AG09309 (cell line): ENCODE data around the gene GCAT.

Experiments used
- DNase-seq: peaks from one replicate; pipeline ENCODE4 v3.0.0-alpha.2; 2010; ENCODE audit warnings: low read depth
- H3K4me3 ChIP-seq: 2 replicates; pipeline ENCODE4 v1.5.1; 2011; ENCODE audit warnings: mild to moderate bottlenecking, low read depth, low read length, moderate library complexity; ENCODE audit not compliant: control insufficient read depth
- TF ChIP-seq, protein P1 (sequence below): IDR thresholded peaks from 2 replicates; pipeline ENCODE4 v1.5.1; 2011; ENCODE audit warnings: mild to moderate bottlenecking, low read depth, low read length, inconsistent platforms; ENCODE audit not compliant: insufficient read depth, control insufficient read depth; ENCODE audit errors: missing control alignments

The GCAT gene

GRCh38 chr22:37781434-37782059 lies 26.2 kb upstream of the GCAT start:
- DNase-seq = no peak
- no peak overlapping the region for H3K4me3 ChIP-seq

DNA sequence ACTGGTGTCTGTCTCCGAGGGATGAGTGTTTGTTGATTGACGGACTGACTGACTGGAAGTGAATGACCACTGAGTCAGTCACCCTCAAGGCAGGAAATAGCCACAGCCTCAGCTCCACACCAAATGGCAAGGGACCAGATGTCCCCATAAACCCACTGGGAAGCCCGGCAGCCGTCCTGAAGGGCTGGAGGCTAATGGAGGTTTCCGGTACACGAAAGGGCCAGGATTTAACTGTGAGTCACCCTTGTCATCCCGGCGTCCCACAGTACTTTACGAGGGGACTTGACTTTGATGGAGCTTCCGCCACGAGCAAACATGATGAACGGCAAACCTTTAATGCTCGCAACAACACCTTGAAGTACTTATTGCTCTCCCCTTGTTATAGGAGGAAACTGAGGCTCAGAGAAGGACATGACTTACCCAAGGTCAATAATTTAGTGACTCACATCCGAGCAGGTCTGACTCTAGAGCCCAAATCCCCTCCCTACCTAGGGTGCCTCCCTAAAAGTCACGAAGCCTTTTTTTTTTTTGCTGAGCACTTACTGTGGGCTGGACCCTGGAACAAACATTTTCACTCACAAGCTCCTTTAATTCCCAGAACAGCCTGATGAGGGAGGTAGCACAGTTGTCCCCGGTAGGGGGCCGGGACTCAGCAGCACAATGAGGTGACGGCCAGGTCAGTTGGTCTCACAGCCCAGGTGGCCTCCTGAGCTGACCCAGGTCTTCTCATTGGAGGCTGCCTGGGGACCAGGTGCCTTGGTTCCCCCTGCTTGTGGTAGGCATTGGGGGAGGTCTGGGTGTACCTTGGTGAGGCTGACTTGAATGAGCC lies 25.2 kb upstream of the GCAT start:
- no peak for DNase-seq
- TF ChIP-seq, protein P1, sequence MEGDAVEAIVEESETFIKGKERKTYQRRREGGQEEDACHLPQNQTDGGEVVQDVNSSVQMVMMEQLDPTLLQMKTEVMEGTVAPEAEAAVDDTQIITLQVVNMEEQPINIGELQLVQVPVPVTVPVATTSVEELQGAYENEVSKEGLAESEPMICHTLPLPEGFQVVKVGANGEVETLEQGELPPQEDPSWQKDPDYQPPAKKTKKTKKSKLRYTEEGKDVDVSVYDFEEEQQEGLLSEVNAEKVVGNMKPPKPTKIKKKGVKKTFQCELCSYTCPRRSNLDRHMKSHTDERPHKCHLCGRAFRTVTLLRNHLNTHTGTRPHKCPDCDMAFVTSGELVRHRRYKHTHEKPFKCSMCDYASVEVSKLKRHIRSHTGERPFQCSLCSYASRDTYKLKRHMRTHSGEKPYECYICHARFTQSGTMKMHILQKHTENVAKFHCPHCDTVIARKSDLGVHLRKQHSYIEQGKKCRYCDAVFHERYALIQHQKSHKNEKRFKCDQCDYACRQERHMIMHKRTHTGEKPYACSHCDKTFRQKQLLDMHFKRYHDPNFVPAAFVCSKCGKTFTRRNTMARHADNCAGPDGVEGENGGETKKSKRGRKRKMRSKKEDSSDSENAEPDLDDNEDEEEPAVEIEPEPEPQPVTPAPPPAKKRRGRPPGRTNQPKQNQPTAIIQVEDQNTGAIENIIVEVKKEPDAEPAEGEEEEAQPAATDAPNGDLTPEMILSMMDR = no peak
- H3K4me3 ChIP-seq = no peak overlapping the region

More at GRCh38 chr22:37781434-37782059, 26.2 kb upstream of the GCAT start:
- TF ChIP-seq, protein P1 = peak; percentile 50

DNA sequence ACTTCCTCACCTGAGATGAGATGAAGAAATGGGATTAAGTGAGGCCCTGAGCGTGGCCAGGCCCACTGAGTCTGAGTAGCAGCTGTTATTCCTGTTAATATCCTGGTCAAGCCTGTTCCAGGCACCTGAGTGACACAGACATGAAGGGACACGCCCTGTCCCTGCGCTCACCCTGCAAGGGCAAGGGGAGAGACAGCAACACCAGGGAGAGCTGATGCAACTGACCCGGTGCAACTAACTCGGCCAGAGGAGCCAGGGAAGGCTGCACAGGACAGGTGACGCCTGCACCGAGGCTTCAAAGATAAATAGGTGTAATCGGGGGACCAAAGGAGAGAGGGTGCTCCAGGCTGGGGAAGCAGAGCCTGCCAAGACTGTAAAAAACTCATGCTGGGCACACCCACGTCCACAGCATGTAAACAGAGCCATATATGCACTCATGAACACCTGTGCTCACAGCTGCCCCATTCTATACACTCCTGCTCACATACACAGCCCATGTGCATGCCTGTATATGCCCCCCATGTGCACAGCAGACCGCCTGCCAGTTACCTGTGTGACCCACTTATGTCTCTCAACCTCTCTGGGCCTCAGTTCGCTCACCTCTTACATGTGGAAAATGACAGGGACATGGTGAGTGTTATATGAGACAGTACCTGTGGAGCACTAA lies 22.8 kb upstream of the GCAT start:
- TF ChIP-seq, protein P1 = no peak
- DNase-seq = no peak
- no peak overlapping the region for H3K4me3 ChIP-seq

DNA sequence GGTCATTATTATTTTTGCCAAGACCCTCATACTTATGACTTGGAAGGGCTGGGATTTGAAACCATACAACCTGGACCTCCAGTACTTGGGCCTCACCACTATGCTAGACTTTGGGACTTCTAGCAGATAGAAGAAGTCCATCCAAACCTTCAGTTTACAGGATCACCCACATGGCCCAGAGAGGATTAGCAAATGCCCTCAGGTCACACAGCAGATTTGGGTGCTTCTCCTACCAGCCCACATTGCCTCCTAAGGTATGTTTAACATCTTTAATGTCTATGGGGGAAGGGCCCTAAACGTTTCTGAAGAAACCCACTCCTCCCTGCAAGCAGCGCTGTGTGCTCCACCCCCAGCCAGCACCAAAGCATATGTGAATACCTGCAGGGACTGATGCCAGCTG lies 17.5 kb upstream of the GCAT start:
- no peak for DNase-seq
- TF ChIP-seq, protein P1 = no peak
- H3K4me3 ChIP-seq = no peak overlapping the region

GRCh38 chr22:37792494-37792893 lies 15.2 kb upstream of the GCAT start:
- no peak overlapping the region for H3K4me3 ChIP-seq
- TF ChIP-seq, protein P1 = no peak
- no peak for DNase-seq

GRCh38 chr22:37794376-37794775 lies 13.4 kb upstream of the GCAT start:
- DNase-seq = no peak
- H3K4me3 ChIP-seq = no peak overlapping the region
- TF ChIP-seq, protein P1 = no peak
